HepG2 (cell line): ENCODE data around the gene MRFAP1L1. TPM values are rescaled to one million over a fixed set of nuclear protein-coding genes. Genes with fewer than 3 reads are reported as not detected.

Experiments
- AGO2 ChIP-seq: fragments of 200-400 bp; formaldehyde crosslinking; optimal IDR thresholded peaks from 2 replicates; pipeline ENCODE3; 2017; ENCODE audit warnings: mild to moderate bottlenecking, low read depth, low read length, moderate library complexity
- DMAP1 ChIP-seq: IDR thresholded peaks from 2 replicates; pipeline ENCODE4 v1.6.1; 2016
- GMEB2 ChIP-seq: IDR thresholded peaks from 2 replicates; pipeline ENCODE4 v1.6.1; 2016; ENCODE audit warnings: missing biosample characterization, missing genetic modification reagents, low read depth
- IRF1 ChIP-seq: sonication (generic); formaldehyde crosslinking; IDR thresholded peaks from 2 replicates; pipeline ENCODE4 v1.4.0; 2020; ENCODE audit warnings: low read depth, mild to moderate bottlenecking, missing genetic modification reagents
- IRF2 ChIP-seq: IDR thresholded peaks from 2 replicates; pipeline ENCODE4 v1.6.1; 2018; ENCODE audit warnings: missing genetic modification reagents, missing compliant biosample characterization
- KLF12 ChIP-seq: sonication (generic); formaldehyde crosslinking; IDR thresholded peaks from 2 replicates; pipeline ENCODE4 v1.4.0; 2020; ENCODE audit warnings: missing genetic modification reagents, borderline replicate concordance
- KMT2B ChIP-seq: IDR thresholded peaks from 2 replicates; pipeline ENCODE4 v1.6.1; 2016; ENCODE audit warnings: missing genetic modification reagents, missing compliant biosample characterization
- LCORL ChIP-seq, 2 experiments: fragments of 450-650 bp in 1 of 2; sonication (generic) in 1 of 2; formaldehyde crosslinking in 1 of 2; IDR thresholded peaks; 2 replicates each; pipeline versions ENCODE4 v1.5.0 to v1.6.1; 2017 to 2020; ENCODE audit warnings: antibody characterized with exemption in 1 of 2, missing genetic modification reagents in 1 of 2
- MEIS2 ChIP-seq: sonication (generic); formaldehyde crosslinking; IDR thresholded peaks from 2 replicates; pipeline ENCODE4 v1.9.0; 2021; ENCODE audit warnings: mild to moderate bottlenecking, missing genetic modification reagents
- NFE2L1 ChIP-seq: sonication (generic); formaldehyde crosslinking; IDR thresholded peaks from 2 replicates; pipeline ENCODE4 v1.4.0; 2020; ENCODE audit warnings: missing genetic modification reagents, mild to moderate bottlenecking, borderline replicate concordance
- NR1H2 ChIP-seq: sonication (generic); formaldehyde crosslinking; IDR thresholded peaks from 2 replicates; pipeline ENCODE4 v1.8.1; 2022; ENCODE audit warnings: low read depth, missing genetic modification reagents, borderline replicate concordance
- PLRG1 ChIP-seq: fragments of 450-650 bp; conservative IDR thresholded peaks from 2 replicates; pipeline ENCODE4 v1.6.1; 2016
- PTBP1 ChIP-seq: fragments of 200-400 bp; formaldehyde crosslinking; IDR thresholded peaks from 2 replicates; pipeline ENCODE4 v1.6.1; 2018; ENCODE audit warnings: low read length, low read depth; ENCODE audit not compliant: poor library complexity, severe bottlenecking
- RNF2 ChIP-seq: fragments of 450-650 bp; conservative IDR thresholded peaks from 2 replicates; pipeline ENCODE4 v1.6.1; 2016; ENCODE audit warnings: low read depth
- RXRB ChIP-seq: IDR thresholded peaks from 2 replicates; pipeline ENCODE4 v1.6.1; 2016; ENCODE audit warnings: borderline replicate concordance, missing genetic modification reagents, missing compliant biosample characterization
- SMARCE1 ChIP-seq: fragments of 450-650 bp; IDR thresholded peaks from 2 replicates; pipeline ENCODE4 v1.6.1; 2017; ENCODE audit warnings: borderline replicate concordance
- SPEN ChIP-seq: sonication (generic); formaldehyde crosslinking; IDR thresholded peaks from 2 replicates; pipeline ENCODE4 v1.5.1; 2020; ENCODE audit warnings: low read depth, mild to moderate bottlenecking, missing genetic modification reagents
- ZBTB7B ChIP-seq: sonication (generic); formaldehyde crosslinking; IDR thresholded peaks from 2 replicates; pipeline ENCODE4 v1.4.0; 2020; ENCODE audit warnings: missing genetic modification reagents
- ZC3H4 ChIP-seq: sonication (generic); formaldehyde crosslinking; IDR thresholded peaks from 2 replicates; pipeline ENCODE4 v1.4.0; 2020; ENCODE audit warnings: missing genetic modification reagents, borderline replicate concordance
- ZFAT ChIP-seq: sonication (generic); formaldehyde crosslinking; conservative IDR thresholded peaks from 2 replicates; pipeline ENCODE4 v1.8.1; 2023; ENCODE audit warnings: missing genetic modification reagents, inconsistent platforms
- ZNF253 ChIP-seq: sonication (generic); formaldehyde crosslinking; IDR thresholded peaks from 2 replicates; pipeline ENCODE4 v1.8.0; 2022; ENCODE audit warnings: mild to moderate bottlenecking, missing genetic modification reagents, borderline replicate concordance
- ZNF263 ChIP-seq: sonication (generic); formaldehyde crosslinking; IDR thresholded peaks from 2 replicates; pipeline ENCODE4 v1.4.0; 2020; ENCODE audit warnings: missing genetic modification reagents
- ZNF281 ChIP-seq: sonication (generic); formaldehyde crosslinking; IDR thresholded peaks from 2 replicates; pipeline ENCODE4 v1.4.0; 2020; ENCODE audit warnings: missing genetic modification reagents, borderline replicate concordance
- ZNF703 ChIP-seq: sonication (generic); formaldehyde crosslinking; IDR thresholded peaks from 2 replicates; pipeline ENCODE4 v1.5.1; 2020; ENCODE audit warnings: missing genetic modification reagents, mild to moderate bottlenecking, moderate library complexity, borderline replicate concordance
- ZNF766 ChIP-seq: sonication (generic); formaldehyde crosslinking; IDR thresholded peaks from 2 replicates; pipeline ENCODE4 v1.5.0; 2020; ENCODE audit warnings: missing genetic modification reagents, borderline replicate concordance
- ZSCAN20 ChIP-seq: sonication (generic); formaldehyde crosslinking; IDR thresholded peaks from 2 replicates; pipeline ENCODE4 v1.4.0; 2020; ENCODE audit warnings: missing genetic modification reagents, mild to moderate bottlenecking, borderline replicate concordance
- polyA plus RNA-seq, 8 experiments: library from polyadenylated mRNA; depleted of rRNA in 3 of 8; stranded (reverse) in 7 of 8; unstranded in 1 of 8; fragments of >200 nt; fragmentation: Illumina TruSeq in 4 of 8; extraction: Trizol in 4 of 8; gene quantifications; 2 replicates each; pipeline versions ENCODE4 v1.2.1 to v1.2.3, GENCODE V29; 2011 to 2016; ENCODE audit warnings: low read depth in 4 of 8, missing spikeins in 1 of 8, mixed read lengths in 1 of 8; ENCODE audit not compliant: insufficient read depth in 1 of 8
- total RNA-seq, 5 experiments: library from RNA; depleted of rRNA; stranded (reverse); fragments of >200 nt; fragmentation: Illumina TruSeq; extraction: Trizol; gene quantifications; 2 replicates each; pipeline ENCODE4 v1.2.3, GENCODE V29; 2016; ENCODE audit warnings: low read depth in 1 of 5

MRFAP1L1 gene
- total and polyA plus RNA-seq, 2 of the 13 experiments (the other 11 are each of a cell fraction or from before 2014, with no cell fraction given), result 44.8 to 76.6 TPM

- TF ChIP-seq KLF12 (peak; percentile 85; the same call in 1 of the 2 replicates), KMT2B (CRISPR knock-in tag) (peak; percentile 70), ZNF703 (CRISPR knock-in tag) (peak; percentile 81; the same call in 1 of the 2 replicates), IRF2 (CRISPR knock-in tag) (peak; percentile 93), PLRG1 (no peak), ZNF281 (CRISPR knock-in tag) (peak; percentile 68; the same call in 1 of the 2 replicates), DMAP1 (peak; percentile 75), ZNF253 (CRISPR knock-in tag) (no peak; the same call in 1 of the 2 replicates), RNF2 (0 out of 2 replicates have a peak, but pooled peaks have one; percentile 23), SMARCE1 (no peak), ZFAT (no peak), MEIS2 (CRISPR knock-in tag) (peak; percentile 77; the same call in 1 of the 2 replicates), SPEN (CRISPR knock-in tag) (peak; percentile 94; the same call in 1 of the 2 replicates), AGO2 (no peak), LCORL (IDR thresholded peaks at IDR 0.05) (peak; percentile 66; the same call in 1 of the 2 replicates), LCORL (CRISPR knock-in tag; IDR thresholded peaks at IDR 0.05) (peak; percentile 97), ZBTB7B (CRISPR knock-in tag) (peak; percentile 93), NFE2L1 (no peak), ZC3H4 (CRISPR knock-in tag) (no peak), ZNF263 (CRISPR knock-in tag) (peak; percentile 50; the same call in 1 of the 2 replicates), RXRB (CRISPR knock-in tag) (peak; percentile 98), GMEB2 (0 out of 2 replicates have a peak, but pooled peaks have one; percentile 29), PTBP1 (no peak), ZSCAN20 (CRISPR knock-in tag) (0 out of 2 replicates have a peak, but pooled peaks have one; percentile 44), ZNF766 (CRISPR knock-in tag) (0 out of 2 replicates have a peak, but pooled peaks have one; percentile 60), IRF1 (CRISPR knock-in tag) (peak; percentile 71; the same call in 1 of the 2 replicates), NR1H2 (CRISPR knock-in tag) (0 out of 2 replicates have a peak, but pooled peaks have one; percentile 43)
Measured at GRCh38 chr4:6755088-6755753, 45.6 kb upstream of the MRFAP1L1 start (continued).
